MCF 10A (cell line): ENCODE results near the gene EPN3. TPM values are rescaled to one million over a fixed set of nuclear protein-coding genes. Genes with fewer than 3 reads are reported as not detected.

Source experiments
- BruUV-seq: library from RNA; stranded (reverse); fragments of 400-500 nt; replicated peaks from 2 replicates; lab custom pipeline; 2021; lab: Mats Ljungman, UMichigan
- CTCF ChIA-PET: fragments of 300-600 bp; sonication (Branson Sonifier 250); formaldehyde crosslinking; extraction: SDS; loops from one replicate; lab custom pipeline; 2021; ENCODE audit warnings: antibody characterized with exemption, inconsistent platforms; lab: Yijun Ruan, JAX
- POLR2A ChIA-PET: fragments of 300-600, 350-650 bp; sonication (Branson Sonifier 250); formaldehyde crosslinking; extraction: SDS; loops from one replicate; lab custom pipeline; 2020; ENCODE audit warnings: antibody characterized with exemption, inconsistent platforms; lab: Yijun Ruan, JAX
- DNase-seq: peaks from one replicate; pipeline ENCODE4 v3.0.0-alpha.2; 2018; ENCODE audit not compliant: unreplicated experiment
- H3K27ac Mint-ChIP-seq: one replicate; pipeline ENCODE4 v1.8.0; 2022; ENCODE audit warnings: mild to moderate bottlenecking, low read depth, mixed read lengths; ENCODE audit not compliant: unreplicated experiment
- H3K27me3 Mint-ChIP-seq: one replicate; pipeline ENCODE4 v1.8.0; 2022; ENCODE audit warnings: mixed read lengths; ENCODE audit not compliant: insufficient read depth, unreplicated experiment
- H3K36me3 Mint-ChIP-seq: one replicate; pipeline ENCODE4 v1.8.0; 2022; ENCODE audit warnings: mild to moderate bottlenecking, moderate library complexity, mixed read lengths; ENCODE audit not compliant: insufficient read depth, unreplicated experiment
- H3K4me1 Mint-ChIP-seq: one replicate; pipeline ENCODE4 v1.8.0; 2022; ENCODE audit warnings: mixed read lengths; ENCODE audit not compliant: insufficient read depth, unreplicated experiment
- H3K4me3 Mint-ChIP-seq: one replicate; pipeline ENCODE4 v1.8.0; 2022; ENCODE audit warnings: mild to moderate bottlenecking, moderate library complexity, mixed read lengths; ENCODE audit not compliant: unreplicated experiment
- H3K9me3 Mint-ChIP-seq: one replicate; pipeline ENCODE4 v1.8.0; 2022; ENCODE audit warnings: mixed read lengths; ENCODE audit not compliant: unreplicated experiment
- CTCF ChIP-seq: fragments of 200-600 bp; IDR thresholded peaks from one replicate; pipeline ENCODE4 v1.8.0; 2022; ENCODE audit warnings: antibody characterized with exemption, mild to moderate bottlenecking; ENCODE audit not compliant: unreplicated experiment
- intact Hi-C: fragments of 100-400 bp; cut with micrococcal nuclease; formaldehyde crosslinking; loops from 2 replicates; pipeline ENCODE4 v1.14.1; 2022
- total RNA-seq: library from RNA; stranded (reverse); gene quantifications from 2 replicates; pipeline ENCODE4 v1.2.3, GENCODE V29; 2022

EPN3 gene
- total RNA-seq, 1 experiment from 2014 or later, result 4.4 TPM

DNA sequence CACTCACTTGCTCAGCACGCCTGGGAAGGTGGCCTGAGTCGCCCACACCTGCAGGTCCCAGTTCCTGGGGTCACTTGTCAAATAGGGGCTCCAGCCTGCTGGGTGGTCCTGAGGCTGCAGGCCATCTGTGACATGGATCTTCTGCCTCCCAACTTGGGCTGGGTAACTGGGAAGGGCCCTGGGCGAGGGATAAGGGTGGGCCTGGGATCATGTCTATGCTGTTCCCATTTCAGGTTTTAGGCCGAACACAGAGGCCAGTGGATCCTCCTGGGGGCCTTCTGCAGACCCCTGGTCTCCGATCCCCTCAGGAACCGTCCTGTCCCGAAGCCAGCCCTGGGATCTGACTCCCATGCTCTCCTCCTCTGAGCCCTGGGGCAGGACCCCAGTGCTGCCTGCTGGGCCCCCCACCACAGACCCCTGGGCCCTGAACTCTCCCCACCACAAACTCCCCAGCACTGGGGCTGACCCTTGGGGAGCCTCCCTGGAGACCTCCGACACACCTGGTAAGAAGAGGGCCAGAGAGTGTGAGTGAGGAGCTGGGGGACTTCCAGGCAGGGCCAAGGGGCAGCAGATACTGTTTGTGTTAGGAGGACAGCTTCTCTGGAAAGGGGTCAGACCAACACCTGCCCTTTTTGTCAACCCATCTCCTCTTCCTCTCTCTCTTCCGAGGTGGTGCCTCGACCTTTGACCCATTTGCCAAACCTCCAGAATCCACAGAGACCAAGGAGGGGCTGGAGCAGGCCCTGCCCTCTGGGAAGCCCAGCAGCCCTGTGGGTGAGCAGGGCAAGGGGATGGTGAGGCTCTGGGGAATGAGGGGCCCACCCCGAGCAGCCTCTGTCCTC, 8.2 kb downstream of the EPN3 start:
- Mint-ChIP-seq H3K27me3 (no peaks in the 10 kb centered on the region), H3K4me1 (peaks cover 37% of the 10 kb centered on the region), H3K27ac (no peak overlapping the region), H3K36me3 (no peaks in the 10 kb centered on the region), H3K9me3 (no peaks in the 10 kb centered on the region), H3K4me3 (no peak overlapping the region)
- POLR2A ChIA-PET, result interaction anchor here (0.7 to 5.6 kb wide), 8 partner anchors 22 to 489 kb away, joined by 3 to 59 read pairs (median 8); no protein-coding TSS in a partner anchor
- BruUV-seq, result no TSS peak
- CTCF ChIA-PET, result interaction anchor here (0.7 to 1.9 kb wide), 6 partner anchors 57 to 301 kb away, joined by 3 to 6 read pairs (median 6); partner anchors contain the start of gene LRRC59
- DNase-seq, result no peak
- intact Hi-C loops, result loop anchor here (10.0 kb wide), 1 partner anchor 414 kb away; no protein-coding TSS in a partner anchor
- TF ChIP-seq CTCF, result no peak

GRCh38 chr17:50541402-50541715, 8.8 kb downstream of the EPN3 start:
- peak overlapping the region; percentile 70 for H3K4me3 Mint-ChIP-seq
- ChIA-PET POLR2A (interaction anchor here (0.7 to 5.6 kb wide), 15 partner anchors 8 to 324 kb away, joined by 3 to 59 read pairs (median 6); no protein-coding TSS in a partner anchor), CTCF (interaction anchor here (0.6 to 2.2 kb wide), 9 partner anchors 38 to 301 kb away, joined by 3 to 11 read pairs (median 5); partner anchors contain the start of gene LRRC59)
- no peak for TF ChIP-seq CTCF
- no peak for DNase-seq
- H3K36me3 Mint-ChIP-seq, result no peaks in the 10 kb centered on the region
- no TSS peak for BruUV-seq
- H3K27me3 Mint-ChIP-seq, result no peaks in the 10 kb centered on the region
- intact Hi-C loops, result loop anchor here (10.0 kb wide), 1 partner anchor 413 kb away; no protein-coding TSS in a partner anchor
- H3K9me3 Mint-ChIP-seq, result no peaks in the 10 kb centered on the region
- peaks cover 36% of the 10 kb centered on the region for H3K4me1 Mint-ChIP-seq
- H3K27ac Mint-ChIP-seq, result no peak overlapping the region

GRCh38 chr17:50541716-50542688, 9.5 kb downstream of the EPN3 start:
- CTCF ChIA-PET, result interaction anchor here (0.6 to 5.7 kb wide), 16 partner anchors 9 to 300 kb away, joined by 3 to 31 read pairs (median 5); partner anchors contain the start of gene LRRC59
- DNase-seq, result peak; percentile 85
- no peaks in the 10 kb centered on the region for H3K27me3 Mint-ChIP-seq

More at GRCh38 chr17:50541716-50542688, 9.5 kb downstream of the EPN3 start:
- peak; percentile 9 for TF ChIP-seq CTCF
- intact Hi-C loops, result loop anchor here (10.0 kb wide), 1 partner anchor 413 kb away; no protein-coding TSS in a partner anchor
- peaks cover 41% of the 10 kb centered on the region for H3K4me1 Mint-ChIP-seq
- BruUV-seq, result no TSS peak
- no peaks in the 10 kb centered on the region for H3K9me3 Mint-ChIP-seq
- no peaks in the 10 kb centered on the region for H3K36me3 Mint-ChIP-seq
- H3K4me3 Mint-ChIP-seq, result peak overlapping the region; percentile 70
- POLR2A ChIA-PET, result interaction anchor here (0.6 to 5.6 kb wide), 30 partner anchors 8 to 413 kb away, joined by 3 to 59 read pairs (median 4); partner anchors contain the start of genes ACSF2, CACNA1G, LRRC59 and LUC7L3
- no peak overlapping the region for H3K27ac Mint-ChIP-seq
